GM04503 (cell line): Measurements from ENCODE around the gene BCDIN3D.
"Not testable (repeated sequence)": the region's sequence is repeated elsewhere in the genome, so short reads cannot be mapped to it uniquely, and the experiment has no call there.

Source experiments
- DNase-seq: peaks from one replicate; pipeline ENCODE4 v3.0.0-alpha.2; 2012; ENCODE audit warnings: low read depth

The BCDIN3D gene

DNA sequence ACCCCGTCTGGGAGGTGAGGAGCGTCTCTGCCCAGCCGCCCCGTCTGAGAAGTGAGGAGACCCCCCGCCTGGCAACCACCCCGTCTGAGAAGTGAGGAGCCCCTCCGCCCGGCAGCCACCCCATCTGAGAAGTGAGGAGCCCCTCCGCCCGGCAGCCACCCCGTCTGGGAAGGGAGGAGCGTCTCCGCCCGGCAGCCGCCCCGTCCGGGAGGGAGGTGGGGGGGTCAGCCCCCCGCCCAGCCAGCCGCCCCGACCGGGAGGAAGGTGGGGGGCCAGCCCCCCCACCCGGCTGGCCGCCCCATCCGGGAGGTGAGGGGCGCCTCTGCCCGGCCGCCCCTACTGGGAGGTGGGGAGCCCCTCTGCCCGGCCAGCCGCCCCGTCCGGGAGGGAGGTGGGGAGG lies 18.0 kb upstream of the BCDIN3D start:
- DNase-seq: not testable (repeated sequence)

DNA sequence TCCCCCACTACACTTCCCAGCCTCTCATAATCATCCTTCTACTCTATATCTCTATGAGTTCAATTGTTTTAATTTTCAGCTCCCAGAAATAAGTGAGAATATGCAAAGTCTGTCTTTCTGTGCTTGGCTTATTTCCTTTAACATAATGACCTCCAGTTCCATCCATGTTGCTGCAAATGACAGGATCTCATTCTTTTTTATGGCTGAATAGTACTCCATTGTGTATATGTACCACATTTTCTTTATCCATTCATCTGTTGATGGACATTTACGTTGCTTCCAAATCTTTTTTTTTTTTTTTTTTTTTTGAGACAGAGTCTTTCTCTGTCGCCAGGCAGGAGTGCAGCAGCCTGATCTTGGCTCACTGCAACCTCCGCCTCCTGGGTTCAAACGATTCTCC lies 13.0 kb upstream of the BCDIN3D start:
- not testable (repeated sequence) for DNase-seq

DNA sequence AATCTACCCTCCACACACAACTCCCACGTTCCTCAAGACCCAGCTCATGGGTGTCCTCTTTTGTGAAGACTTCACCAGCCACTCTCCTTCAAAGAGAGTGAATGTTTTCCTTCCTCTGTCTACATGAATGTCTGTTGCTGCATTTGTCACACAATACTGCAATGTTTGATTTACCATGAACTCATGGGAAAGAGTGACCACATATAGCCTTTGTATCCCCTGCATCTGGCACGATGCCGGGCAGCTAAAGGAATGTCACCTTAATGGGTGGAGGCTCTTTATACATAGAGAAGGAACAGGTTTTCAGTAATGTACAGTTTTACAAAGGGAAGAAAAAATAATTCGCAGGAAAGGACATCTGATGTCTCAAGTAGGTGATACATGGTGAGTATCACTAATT lies 12.1 kb upstream of the BCDIN3D start:
- no peak for DNase-seq

DNA sequence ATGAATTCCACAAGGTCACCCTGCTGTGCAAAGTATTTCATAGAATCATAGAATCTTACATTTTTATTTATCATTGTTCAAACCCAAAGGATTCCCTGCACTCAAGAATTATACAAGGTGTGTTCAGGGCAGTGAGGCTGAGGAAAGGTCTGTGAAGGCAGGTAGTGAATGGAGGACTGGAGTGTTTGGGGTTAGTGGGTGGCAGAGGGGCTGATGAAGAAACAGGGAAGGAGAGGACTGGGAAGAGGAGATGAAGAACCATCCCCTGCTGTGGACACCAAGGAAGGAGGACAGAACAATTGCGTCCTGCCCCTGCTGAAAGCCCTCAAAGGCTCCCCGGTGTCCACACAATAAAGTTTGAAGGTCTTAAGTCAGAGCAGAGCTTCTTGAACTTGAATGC lies 10.8 kb upstream of the BCDIN3D start:
- DNase-seq: no peak

DNA sequence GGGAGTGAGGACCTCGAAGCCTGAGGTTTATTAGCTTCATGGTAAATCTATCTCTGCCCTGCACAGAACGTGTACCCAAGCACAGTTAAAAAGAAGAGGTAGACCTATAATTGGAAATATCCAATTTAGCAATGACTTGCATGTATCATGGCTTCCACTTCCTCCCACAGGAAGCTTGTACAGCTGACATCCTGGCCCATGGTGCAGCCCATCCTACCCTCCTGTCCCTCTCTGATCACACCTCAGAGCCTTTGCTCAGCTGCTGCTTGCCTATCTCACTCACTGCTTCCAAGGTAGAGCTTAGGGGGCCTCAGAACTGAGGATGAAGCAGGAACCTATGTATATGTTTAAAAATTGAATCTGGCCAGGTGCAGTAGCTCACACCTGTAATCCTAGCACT lies 4.3 kb upstream of the BCDIN3D start:
- no peak for DNase-seq

DNA sequence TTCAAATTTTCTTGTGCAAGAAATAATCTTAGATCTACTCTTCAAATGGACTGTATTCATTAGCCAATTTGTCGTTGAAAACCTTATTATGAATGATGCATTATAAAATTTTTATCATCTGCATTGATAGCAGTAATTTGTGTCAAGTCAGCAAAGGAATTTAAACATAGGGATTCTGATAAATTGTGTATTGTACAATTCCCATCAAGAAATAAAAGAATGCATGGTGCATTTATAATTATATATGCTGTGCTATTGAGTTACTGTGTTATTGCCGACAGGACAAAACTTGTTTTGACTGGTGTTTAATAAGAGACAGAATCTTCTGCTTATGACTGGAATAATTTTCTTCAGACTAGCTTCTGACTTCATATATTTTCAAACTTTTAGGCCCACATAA lies 3.1 kb upstream of the BCDIN3D start:
- no peak for DNase-seq

DNA sequence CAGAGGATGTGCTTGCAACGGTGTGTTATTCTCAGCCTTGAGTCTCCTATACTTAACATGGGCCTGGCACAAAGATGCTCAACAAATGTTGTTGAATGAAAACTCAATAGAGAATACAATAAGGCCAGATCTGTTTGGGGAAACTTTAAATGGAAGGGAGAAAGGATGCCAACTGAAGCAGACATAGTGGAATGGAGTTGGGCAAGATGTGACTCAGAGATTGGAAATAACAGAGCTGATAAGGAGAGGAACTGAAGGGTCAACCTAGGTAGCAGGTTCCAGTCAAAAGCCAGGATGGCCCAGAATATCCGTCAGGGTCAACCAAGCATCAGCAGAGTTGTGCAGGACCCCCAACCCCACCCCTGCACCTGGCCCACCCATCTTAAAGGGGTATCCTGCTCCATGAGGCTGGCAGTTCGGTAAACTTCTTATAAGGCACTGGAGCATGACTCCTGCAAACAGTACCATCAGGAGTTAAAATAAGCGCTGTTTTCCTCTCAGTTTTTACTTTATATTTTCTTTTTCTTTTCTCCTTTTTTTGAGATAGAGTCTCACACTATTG lies 1.1 kb upstream of the BCDIN3D start:
- DNase-seq: no peak

DNA sequence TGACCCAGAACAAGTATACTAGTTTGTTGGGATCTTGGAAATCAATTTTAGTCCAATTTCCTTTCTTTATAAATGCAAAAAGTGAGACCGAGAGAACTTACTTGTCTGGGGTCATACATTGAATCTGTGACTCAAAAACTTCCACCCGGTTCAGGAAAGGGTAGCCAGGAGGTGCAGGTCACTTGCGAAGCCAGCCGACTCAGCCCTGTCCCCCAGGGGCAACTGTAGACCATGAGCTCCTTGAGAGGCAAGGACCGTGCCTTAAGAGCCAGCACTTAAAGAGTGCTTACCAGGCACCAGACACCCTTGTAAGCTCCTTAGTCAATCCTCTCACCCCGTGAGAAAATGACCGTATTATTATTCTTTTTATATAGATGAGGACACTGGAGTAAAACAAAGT lies 505 bp upstream of the BCDIN3D start:
- DNase-seq: no peak

DNA sequence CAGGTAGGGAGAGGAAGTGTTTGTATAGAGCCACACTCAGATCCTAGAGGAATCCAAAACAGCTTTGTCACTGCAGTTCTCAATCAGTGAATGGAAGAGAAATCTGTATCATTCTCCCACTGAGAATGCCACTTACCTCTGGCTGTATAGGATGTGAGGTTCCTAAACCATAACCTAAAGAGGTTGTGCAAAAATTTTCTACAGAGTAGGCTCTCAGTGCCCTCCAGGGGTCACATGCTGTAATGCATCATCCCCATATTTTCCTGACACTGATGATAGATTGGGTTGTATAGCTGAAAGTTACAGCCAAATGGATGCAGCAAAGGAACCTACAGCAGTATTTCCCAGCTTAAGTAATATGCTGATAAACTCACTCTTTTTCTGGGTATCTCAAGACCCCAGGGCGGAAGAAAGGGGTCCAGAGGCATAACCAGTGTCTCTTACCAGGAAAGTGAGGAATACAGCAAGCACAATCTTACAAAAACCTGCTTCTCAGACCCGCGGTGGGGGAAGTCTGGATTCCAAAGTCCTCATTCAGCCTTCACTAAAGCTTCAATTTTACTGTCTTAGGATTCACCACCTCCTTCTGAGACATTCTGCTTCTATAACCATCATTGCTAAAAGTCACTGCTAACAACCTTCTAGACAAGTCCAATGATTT lies 3.8 kb downstream of the BCDIN3D start:
- DNase-seq: no peak

DNA sequence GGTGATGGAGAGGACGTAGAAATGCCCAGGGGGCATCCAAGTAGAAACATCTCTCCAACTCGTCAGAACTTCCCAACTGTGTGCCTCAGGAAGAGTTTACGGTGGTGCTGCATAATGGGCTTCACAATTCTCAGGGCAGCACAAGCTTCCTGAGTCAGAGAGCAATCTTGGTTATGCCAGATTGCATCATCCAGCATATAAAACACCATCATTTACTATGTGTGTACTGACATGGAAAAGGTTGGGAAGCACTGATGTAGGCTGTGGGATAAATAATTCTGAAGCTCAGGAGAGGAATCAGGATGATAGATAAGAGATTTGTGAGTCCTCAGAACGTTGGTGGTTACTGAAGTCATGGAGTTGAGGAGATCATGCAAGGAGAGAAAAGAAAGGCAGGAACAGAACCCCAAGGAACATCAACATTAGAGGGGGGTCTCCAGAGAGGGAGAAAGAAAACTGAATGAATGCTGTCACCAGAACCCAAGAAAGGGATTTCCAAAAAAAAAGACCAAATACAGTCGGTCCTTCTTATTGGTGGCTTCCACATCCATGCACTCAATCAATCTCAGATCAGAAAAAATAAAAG lies 10.0 kb downstream of the BCDIN3D start:
- peak; percentile 57 for DNase-seq

DNA sequence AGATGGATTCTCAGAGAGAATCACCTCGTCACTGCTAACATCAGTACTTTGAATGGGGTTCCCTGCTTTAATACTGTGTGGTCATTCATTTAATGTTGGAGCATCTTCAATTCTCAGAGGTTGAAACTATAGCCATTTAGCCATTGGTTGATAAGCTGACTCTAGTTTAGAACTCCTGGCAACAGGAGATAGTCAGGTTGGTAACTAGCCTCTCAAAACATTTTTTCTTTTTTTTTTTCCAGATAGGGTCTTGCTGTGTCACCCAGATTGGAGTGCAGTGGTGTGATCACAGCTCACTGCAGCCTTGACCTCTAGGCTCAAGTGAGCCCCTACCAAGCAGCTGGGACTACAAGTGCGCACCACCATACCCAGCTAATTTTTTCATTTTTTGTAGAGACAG lies 11.2 kb downstream of the BCDIN3D start:
- DNase-seq: no peak

DNA sequence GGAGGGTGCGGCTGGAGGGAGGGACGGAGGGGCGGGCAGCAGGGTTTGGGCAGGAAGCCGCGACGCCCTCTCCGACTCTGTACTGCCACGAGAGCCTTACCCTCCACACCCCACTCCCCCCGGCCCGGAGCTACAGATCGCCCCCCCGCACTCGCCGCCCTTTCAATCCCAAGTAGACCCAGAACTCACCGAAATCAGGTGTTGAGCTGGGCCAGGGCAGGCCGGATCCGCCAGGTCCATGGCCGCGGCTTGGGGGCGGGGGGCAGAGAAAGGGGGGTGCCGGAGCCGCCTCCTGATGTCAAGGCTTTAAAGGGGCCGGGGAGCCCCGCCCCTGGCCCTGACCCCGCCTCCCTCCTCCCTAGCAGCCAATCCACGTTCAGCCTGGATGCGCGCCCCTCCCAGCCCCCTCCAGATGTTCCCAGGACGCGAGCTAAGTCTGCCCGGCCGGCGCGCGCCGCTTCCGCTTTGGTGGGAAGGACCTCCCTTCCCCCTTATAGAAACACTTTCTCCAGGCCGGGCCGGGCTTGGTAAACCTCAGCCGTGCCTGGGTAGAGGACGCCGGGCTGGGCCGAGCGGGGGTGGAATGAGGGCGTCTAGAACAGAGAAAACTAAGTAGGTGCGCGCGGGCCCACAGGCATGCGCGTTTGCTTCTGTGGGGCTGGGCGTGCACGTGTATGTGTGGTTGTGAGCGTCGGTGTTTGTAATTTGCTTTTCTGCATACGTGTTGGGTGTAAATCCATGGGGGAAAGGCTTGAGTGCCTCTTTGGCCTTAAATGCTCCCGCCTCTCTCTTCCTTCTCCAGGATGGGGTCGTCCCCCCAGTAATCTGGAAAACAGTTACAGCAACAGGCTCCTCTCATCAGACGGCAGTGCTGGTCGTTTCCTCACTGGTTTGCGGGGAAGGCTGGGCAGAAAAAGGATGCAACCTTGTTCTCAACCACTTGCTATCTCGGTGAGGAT lies 14.5 kb downstream of the BCDIN3D start, which contains the start of gene NCKAP5L:
NCKAP5L (minus strand) TSS at position 281 of the 959 bp plus-strand sequence. CDS start 24,369 bp downstream, outside the sequence.
- peak; percentile 71 for DNase-seq

DNA sequence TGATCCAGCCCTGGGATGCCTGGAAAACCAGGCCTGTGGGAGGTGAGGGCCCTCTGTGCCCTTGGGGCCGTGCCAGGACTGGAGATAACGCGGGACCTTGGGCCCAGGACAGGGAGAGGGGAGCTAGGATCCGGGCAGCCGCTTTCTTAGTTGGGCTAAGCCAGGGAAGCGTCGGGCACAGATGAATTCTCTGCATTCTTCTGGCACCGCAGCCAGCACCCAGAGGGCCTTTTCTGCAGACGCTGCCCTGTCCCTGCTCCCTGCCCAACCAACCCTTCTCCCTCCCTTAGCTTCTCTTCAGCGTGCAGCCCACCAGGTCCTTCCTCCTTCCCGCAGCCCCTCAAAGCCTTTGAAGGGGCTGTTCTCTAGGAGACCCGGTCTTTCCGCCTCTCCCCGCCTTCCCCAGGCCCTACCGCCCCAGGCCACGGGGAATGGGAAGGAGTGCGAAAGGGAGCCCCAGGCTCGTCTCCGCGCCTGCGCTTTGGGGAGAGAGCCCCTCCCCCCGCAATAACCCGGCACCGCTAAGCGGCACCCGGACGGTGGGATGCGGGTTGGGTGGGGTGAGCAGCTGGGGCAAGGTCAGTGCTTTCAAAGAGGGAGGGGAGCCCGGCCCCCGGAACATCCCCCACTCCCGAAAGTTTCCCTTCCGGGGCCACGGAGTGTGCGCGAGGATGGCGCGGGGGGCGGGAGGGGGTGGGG lies 15.4 kb downstream of the BCDIN3D start:
- DNase-seq: peak; percentile 35

DNA sequence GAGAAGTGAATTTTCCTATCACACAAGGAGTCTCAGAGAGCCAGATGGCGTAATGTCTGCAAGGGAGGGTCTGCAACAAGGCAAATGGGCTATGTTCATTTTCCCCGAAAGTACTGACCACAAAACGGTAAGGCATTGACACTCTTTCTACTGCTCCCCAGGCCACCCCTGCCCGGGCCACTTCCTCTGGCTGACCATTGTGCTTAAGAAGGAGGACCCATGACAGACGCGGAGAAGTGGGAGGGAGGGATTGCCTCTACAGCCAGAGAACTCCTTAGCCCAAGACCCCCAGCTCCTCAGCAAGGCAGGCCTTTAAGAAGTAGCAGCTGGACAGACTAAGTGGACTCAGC lies 15.9 kb downstream of the BCDIN3D start:
- no peak for DNase-seq

DNA sequence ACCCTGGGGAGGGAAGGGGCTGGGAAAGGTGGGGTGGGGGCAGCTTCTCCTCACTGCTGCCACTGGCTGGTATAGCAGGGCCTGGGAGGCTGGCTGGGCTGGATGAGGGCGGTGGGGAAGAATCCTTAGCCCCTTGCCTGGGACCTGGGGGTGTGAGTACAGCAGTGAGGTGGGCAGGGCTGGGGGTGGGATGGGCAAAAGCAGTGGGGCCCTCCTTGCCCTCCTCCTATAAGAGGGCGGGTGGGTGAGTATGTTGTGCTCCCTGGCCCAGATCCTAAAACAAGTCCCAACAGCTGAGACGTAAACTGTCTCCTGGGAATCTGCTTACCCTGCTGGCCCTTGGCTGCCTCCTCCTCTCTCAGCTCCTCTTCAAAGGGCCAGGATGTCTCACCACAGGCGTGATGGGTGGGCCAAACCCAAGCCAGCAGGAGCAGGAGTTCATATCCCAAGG lies 16.9 kb downstream of the BCDIN3D start:
- no peak for DNase-seq

DNA sequence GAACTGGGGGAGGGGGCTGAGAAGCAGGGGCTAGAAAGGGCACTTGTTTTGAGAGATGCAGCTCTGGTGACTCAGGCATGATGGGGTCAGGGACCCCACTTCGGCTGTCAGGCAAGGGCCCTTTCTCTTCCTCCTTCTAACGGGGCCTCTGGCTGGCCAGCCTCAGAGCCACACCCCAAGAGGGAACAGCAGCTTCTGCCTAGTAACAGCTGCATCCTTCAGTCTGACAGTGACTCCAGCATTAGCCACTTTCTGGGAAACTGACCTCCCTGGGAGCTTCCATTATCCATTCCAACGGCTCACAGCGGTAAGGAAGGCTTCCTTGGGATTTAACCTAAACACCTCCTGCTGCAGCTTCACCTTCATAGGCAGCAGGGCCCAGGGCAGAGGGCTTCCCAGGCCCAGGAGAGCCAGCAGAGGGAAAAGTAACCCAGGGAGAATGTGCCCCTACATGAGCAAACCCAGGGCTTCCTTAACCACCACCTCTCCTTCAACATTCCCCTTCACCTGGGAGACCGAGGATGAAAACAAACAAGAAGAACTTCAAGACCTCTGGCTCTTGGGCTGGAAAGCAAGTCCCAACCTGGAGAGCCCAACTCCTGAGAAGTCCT lies 17.4 kb downstream of the BCDIN3D start:
- no peak for DNase-seq

DNA sequence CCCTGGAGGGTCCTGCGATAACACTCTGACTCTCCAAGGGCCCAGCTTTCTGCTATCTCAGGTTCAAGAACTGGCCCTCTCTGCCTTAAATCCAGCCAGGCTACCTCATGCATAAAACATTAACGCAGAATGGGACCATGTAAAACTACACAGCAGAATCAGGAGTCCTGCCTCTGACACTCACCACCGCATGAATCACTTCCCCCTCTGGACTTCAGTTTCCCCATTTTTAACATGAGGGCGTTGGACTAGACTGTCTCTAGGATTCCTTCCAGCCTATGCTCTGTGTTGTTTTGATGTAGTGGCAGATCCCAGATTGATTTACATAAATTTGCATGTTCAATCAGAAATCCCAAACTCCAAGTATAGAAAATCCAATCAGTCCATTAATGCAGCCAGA lies 18.0 kb downstream of the BCDIN3D start:
- no peak for DNase-seq

DNA sequence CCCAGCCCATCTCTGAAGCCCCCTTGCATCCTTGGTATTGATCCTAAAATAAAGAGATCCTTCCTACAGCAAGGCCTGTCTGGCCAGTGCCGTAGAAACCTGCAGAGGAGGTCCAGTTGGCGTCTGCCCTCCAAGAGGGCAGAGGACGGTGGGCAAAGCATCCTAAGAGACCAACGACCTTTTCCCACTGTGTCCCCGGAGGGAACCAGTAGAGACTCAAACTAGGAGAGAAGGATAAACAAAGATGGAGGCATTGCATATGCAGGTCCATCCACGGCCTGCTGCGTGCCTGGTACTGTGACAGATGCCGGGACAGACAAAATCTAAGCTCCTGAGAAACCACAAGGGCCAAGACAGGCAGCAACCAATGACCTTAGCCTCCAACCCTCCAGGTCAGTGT lies 18.5 kb downstream of the BCDIN3D start:
- DNase-seq: no peak

DNA sequence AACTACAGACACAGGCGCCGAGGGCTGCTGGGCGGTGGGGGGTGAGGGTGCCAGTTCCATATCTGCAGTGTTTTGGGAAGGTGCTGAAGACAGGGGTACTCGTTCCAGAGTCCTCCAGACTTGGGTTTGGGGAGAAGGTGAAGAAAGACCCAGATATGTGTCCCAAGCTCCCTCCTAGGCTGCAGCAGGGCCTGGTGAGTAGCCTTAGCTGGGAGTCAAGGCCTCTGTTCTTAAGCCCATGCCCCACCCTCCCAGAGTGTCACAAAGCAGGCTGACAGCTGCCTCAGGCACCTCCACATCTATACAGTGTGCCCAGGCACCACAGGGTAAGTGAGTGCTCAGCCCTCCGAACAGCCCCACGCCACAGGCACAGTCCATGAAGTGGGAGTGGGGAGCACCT lies 19.0 kb downstream of the BCDIN3D start:
- DNase-seq: no peak

DNA sequence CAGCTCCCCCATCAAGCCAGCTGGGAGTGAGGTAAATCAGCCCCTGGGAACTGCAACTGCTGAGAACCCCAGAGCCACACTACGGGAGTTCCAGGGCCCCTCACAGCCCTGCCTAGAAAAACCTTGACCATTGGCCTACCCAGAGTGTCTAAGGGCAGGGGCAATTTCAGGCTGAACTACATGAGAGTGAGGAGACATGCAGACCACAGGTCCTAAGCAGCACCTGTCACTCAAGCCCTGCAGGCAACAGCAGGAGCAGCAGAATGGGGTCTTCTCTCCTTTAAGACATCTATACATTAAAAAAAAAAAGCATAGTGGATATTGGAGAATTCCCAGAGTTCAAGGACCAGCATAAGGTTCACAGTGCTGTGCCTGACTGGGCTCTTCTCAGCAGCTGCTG lies 19.6 kb downstream of the BCDIN3D start:
- no peak for DNase-seq
